ENCODE data around the gene LMNA.
"Not testable (repeated sequence)": the region's sequence is repeated elsewhere in the genome, so short reads cannot be mapped to it uniquely, and the experiment has no call there.

The LMNA gene

DNA sequence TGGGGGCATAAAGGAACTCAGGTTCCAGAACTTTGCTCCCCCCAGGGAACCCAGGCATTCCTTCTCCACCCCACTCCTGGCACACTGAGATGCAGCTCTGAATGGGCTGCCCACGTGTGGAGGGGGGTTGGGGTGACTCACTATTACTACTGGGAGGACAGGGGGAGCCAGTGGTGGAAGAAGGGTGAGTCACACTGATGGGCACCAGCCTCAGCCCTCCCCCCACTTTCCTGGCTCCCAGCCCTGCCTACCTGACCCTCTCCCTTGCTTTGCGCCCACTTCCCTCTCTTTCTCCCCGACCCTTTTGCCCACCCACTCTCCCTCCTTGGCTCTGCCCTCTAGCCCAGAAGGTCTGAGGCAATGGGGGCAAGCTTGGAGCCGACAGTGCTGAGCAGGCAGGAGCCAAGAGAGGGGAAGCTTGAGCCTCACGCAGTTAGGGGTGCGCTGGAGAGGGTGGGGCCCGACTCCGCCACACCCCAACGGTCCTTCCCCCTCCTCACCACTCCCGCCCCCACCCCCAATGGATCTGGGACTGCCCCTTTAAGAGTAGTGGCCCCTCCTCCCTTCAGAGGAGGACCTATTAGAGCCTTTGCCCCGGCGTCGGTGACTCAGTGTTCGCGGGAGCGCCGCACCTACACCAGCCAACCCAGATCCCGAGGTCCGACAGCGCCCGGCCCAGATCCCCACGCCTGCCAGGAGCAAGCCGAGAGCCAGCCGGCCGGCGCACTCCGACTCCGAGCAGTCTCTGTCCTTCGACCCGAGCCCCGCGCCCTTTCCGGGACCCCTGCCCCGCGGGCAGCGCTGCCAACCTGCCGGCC lies at the start of gene LMNA:
TSS of gene LMNA (plus strand) at position 611 of the 818 bp plus-strand sequence. CDS start 208 bp downstream, outside the sequence.
- peak within 1 kb of the TSS; percentile 92 to 99 for H3K4me3 ChIP-seq (ENCODE audit: low read depth in 1 of 2, low read length in 2 of 2)
- peaks cover 0 to 24% of the 10 kb centered on the region in 2 donors for H3K36me3 ChIP-seq (ENCODE audit: control insufficient read depth in 1 of 2, insufficient read depth in 2 of 2, low read length in 2 of 2)
- peaks cover 5 to 30% of the 10 kb centered on the region in 2 donors for H3K4me1 ChIP-seq (ENCODE audit: control insufficient read depth in 1 of 2, insufficient read depth in 2 of 2, low read length in 2 of 2)
- peak within 1 kb of the TSS; percentile 98 for H3K27ac ChIP-seq (ENCODE audit: low read length)
- H3K9me3 ChIP-seq (ENCODE audit: control insufficient read depth in 1 of 2, low read length in 2 of 2): no peaks in the 10 kb centered on the region
- H3K27me3 ChIP-seq (ENCODE audit: low read depth, low read length): no peaks in the 10 kb centered on the region

GRCh38 chr1:156065212-156065611 lies 49.3 kb upstream of the LMNA start:
- Histone ChIP-seq H3K4me1 (ENCODE audit: control insufficient read depth in 1 of 2, insufficient read depth in 2 of 2, low read length in 2 of 2) (no peaks in the 10 kb centered on the region), H3K27me3 (ENCODE audit: low read depth, low read length) (no peaks in the 10 kb centered on the region), H3K9me3 (ENCODE audit: control insufficient read depth in 1 of 2, low read length in 2 of 2) (no peaks in the 10 kb centered on the region), H3K27ac (ENCODE audit: low read length) (no peak overlapping the region), H3K36me3 (ENCODE audit: control insufficient read depth in 1 of 2, insufficient read depth in 2 of 2, low read length in 2 of 2) (no peaks in the 10 kb centered on the region), H3K4me3 (ENCODE audit: low read depth in 1 of 2, low read length in 2 of 2) (no peak overlapping the region)

DNA sequence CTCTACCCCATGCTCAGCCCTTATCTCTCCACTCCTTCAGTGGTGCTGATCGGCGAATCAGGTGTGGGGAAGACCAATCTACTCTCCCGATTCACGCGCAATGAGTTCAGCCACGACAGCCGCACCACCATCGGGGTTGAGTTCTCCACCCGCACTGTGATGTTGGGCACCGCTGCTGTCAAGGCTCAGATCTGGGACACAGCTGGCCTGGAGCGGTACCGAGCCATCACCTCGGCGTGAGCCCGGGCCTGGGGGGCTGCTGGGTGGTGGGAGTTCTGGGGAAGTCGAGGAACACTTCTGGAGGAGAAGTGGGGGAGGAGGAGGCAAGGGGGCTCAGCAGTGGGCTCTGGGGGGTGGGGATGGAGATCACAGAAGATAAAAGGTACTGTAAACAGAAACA lies 48.6 kb upstream of the LMNA start:
- Histone ChIP-seq H3K27me3 (ENCODE audit: low read depth, low read length) (no peaks in the 10 kb centered on the region), H3K4me3 (ENCODE audit: low read depth in 1 of 2, low read length in 2 of 2) (no peak overlapping the region), H3K27ac (ENCODE audit: low read length) (no peak overlapping the region), H3K9me3 (ENCODE audit: control insufficient read depth in 1 of 2, low read length in 2 of 2) (no peaks in the 10 kb centered on the region), H3K36me3 (ENCODE audit: control insufficient read depth in 1 of 2, insufficient read depth in 2 of 2, low read length in 2 of 2) (no peaks in the 10 kb centered on the region), H3K4me1 (ENCODE audit: control insufficient read depth in 1 of 2, insufficient read depth in 2 of 2, low read length in 2 of 2) (no peaks in the 10 kb centered on the region)

DNA sequence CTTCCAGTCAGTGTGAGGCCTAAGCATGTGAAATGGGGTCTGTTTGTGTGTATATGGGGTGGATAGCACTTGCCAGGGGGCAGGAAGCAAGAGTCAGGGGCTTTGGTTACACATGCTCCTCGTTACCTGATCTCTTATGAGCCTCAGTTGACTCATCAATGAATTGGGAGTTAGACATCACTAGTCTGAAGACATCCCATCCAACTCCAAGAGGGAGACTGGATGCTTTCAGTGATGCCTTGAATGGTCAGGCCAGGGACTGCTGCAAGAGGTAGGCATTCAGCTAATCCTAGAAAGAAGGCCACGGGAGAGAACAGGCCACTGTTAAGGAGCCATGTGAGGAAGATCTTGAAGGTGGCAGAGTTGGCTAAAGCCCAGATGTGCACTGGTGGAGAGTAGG lies 47.2 kb upstream of the LMNA start:
- Histone ChIP-seq H3K4me1 (ENCODE audit: control insufficient read depth in 1 of 2, insufficient read depth in 2 of 2, low read length in 2 of 2) (no peaks in the 10 kb centered on the region), H3K27ac (ENCODE audit: low read length) (no peak overlapping the region), H3K9me3 (ENCODE audit: control insufficient read depth in 1 of 2, low read length in 2 of 2) (no peaks in the 10 kb centered on the region), H3K27me3 (ENCODE audit: low read depth, low read length) (no peaks in the 10 kb centered on the region), H3K4me3 (ENCODE audit: low read depth in 1 of 2, low read length in 2 of 2) (no peak overlapping the region), H3K36me3 (ENCODE audit: control insufficient read depth in 1 of 2, insufficient read depth in 2 of 2, low read length in 2 of 2) (no peaks in the 10 kb centered on the region)

GRCh38 chr1:156069490-156070455 lies 44.7 kb upstream of the LMNA start:
- Histone ChIP-seq H3K27ac (ENCODE audit: low read length) (no peak overlapping the region), H3K4me3 (ENCODE audit: low read depth in 1 of 2, low read length in 2 of 2) (no peak overlapping the region), H3K36me3 (ENCODE audit: control insufficient read depth in 1 of 2, insufficient read depth in 2 of 2, low read length in 2 of 2) (no peaks in the 10 kb centered on the region), H3K27me3 (ENCODE audit: low read depth, low read length) (no peaks in the 10 kb centered on the region), H3K9me3 (ENCODE audit: control insufficient read depth in 1 of 2, low read length in 2 of 2) (no peaks in the 10 kb centered on the region), H3K4me1 (ENCODE audit: control insufficient read depth in 1 of 2, insufficient read depth in 2 of 2, low read length in 2 of 2) (no peaks in the 10 kb centered on the region)

DNA sequence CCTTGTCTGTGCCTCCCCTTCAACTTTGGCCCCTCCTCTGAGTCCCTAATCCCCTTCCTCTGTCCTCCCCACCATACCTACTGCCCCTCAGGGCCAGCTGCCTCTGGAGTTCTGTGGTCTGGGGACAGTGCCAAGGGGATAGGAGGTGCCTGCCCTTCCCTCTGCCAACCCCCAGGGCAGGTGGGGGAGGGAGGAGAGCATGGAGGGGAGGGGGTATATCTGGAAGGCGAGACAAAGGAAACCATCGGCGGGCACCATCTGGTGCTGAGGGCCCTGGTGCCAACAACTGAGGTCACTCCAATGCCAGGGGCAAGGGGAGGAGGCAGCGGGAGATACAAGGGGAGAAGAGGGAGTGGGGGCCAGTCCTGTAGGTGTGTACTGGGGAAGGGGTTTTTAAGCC lies 44.0 kb upstream of the LMNA start:
- H3K27ac ChIP-seq (ENCODE audit: low read length): no peak overlapping the region

GRCh38 chr1:156071332-156071816 lies 43.1 kb upstream of the LMNA start:
- H3K9me3 ChIP-seq (ENCODE audit: control insufficient read depth in 1 of 2, low read length in 2 of 2); H3K36me3 ChIP-seq (ENCODE audit: control insufficient read depth in 1 of 2, insufficient read depth in 2 of 2, low read length in 2 of 2); H3K27me3 ChIP-seq (ENCODE audit: low read depth, low read length); H3K27ac ChIP-seq (ENCODE audit: low read length); H3K4me1 ChIP-seq (ENCODE audit: control insufficient read depth in 1 of 2, insufficient read depth in 2 of 2, low read length in 2 of 2); H3K4me3 ChIP-seq (ENCODE audit: low read depth in 1 of 2, low read length in 2 of 2): not testable (repeated sequence)

More for the DNA sequence above, 44.0 kb upstream of the LMNA start:
- no peaks in the 10 kb centered on the region for H3K27me3 ChIP-seq (ENCODE audit: low read depth, low read length)
- no peak overlapping the region for H3K4me3 ChIP-seq (ENCODE audit: low read depth in 1 of 2, low read length in 2 of 2)
- no peaks in the 10 kb centered on the region for H3K9me3 ChIP-seq (ENCODE audit: control insufficient read depth in 1 of 2, low read length in 2 of 2)
- H3K4me1 ChIP-seq (ENCODE audit: control insufficient read depth in 1 of 2, insufficient read depth in 2 of 2, low read length in 2 of 2): no peaks in the 10 kb centered on the region
- no peaks in the 10 kb centered on the region for H3K36me3 ChIP-seq (ENCODE audit: control insufficient read depth in 1 of 2, insufficient read depth in 2 of 2, low read length in 2 of 2)

DNA sequence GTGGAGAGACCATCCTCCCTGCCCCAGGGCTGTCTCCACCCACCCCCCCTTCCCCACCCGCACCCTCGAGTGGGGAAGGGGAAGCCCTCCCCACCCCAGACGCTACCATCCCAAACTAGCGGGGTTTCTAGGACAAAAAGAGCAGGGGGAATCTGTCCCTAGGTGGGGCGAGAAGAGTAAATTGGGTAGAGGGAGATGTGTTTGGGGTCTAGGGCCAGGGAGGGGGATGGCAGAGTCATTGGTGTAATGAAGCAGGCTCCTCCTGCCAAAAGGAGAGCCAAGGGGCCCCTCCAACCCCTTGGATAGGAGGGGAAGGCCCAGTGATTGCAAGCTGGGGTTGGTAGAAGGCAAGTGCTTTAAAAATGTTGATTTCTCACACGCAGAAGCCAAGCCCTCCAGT lies 42.3 kb upstream of the LMNA start:
- Histone ChIP-seq H3K4me1 (ENCODE audit: control insufficient read depth in 1 of 2, insufficient read depth in 2 of 2, low read length in 2 of 2) (no peaks in the 10 kb centered on the region), H3K36me3 (ENCODE audit: control insufficient read depth in 1 of 2, insufficient read depth in 2 of 2, low read length in 2 of 2) (no peaks in the 10 kb centered on the region), H3K4me3 (ENCODE audit: low read depth in 1 of 2, low read length in 2 of 2) (no peak overlapping the region)

DNA sequence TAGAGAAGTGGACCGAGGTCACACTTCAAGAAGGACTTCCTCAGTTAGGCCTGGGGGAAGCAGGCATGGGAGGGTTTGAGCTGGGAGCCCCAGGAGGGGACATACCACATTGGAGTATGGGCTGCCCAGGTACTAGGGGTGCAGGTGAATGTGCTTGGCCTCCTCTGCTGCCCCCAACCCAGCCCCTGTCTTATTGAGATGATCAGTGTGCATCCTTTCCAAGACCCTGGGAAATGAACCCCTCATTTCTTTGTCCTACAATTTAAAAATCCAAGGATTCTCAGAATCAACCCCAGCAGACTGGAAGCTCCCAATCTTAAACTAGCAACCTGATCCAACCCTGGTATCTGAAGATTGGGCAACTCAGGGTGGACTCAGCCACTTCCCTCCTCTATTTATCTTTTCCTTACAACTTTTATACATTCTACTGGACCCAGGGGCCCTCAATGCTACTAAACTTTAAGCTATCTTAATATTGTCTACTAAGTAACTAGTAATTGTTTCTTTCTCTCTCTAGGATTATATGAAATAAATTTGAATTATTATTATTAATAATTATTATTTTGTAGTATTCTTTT lies 41.3 kb upstream of the LMNA start:
- H3K27ac ChIP-seq (ENCODE audit: low read length): no peak overlapping the region
- H3K27me3 ChIP-seq (ENCODE audit: low read depth, low read length): no peaks in the 10 kb centered on the region
- no peak overlapping the region for H3K4me3 ChIP-seq (ENCODE audit: low read depth in 1 of 2, low read length in 2 of 2)
- no peaks in the 10 kb centered on the region for H3K4me1 ChIP-seq (ENCODE audit: control insufficient read depth in 1 of 2, insufficient read depth in 2 of 2, low read length in 2 of 2)
- no peaks in the 10 kb centered on the region for H3K36me3 ChIP-seq (ENCODE audit: control insufficient read depth in 1 of 2, insufficient read depth in 2 of 2, low read length in 2 of 2)
- no peaks in the 10 kb centered on the region for H3K9me3 ChIP-seq (ENCODE audit: control insufficient read depth in 1 of 2, low read length in 2 of 2)

More for the DNA sequence above, 42.3 kb upstream of the LMNA start:
- no peaks in the 10 kb centered on the region for H3K27me3 ChIP-seq (ENCODE audit: low read depth, low read length)
- no peaks in the 10 kb centered on the region for H3K9me3 ChIP-seq (ENCODE audit: control insufficient read depth in 1 of 2, low read length in 2 of 2)
- no peak overlapping the region for H3K27ac ChIP-seq (ENCODE audit: low read length)

- H3K27ac ChIP-seq (ENCODE audit: low read length): no peak overlapping the region
- no peaks in the 10 kb centered on the region for H3K36me3 ChIP-seq (ENCODE audit: control insufficient read depth in 1 of 2, insufficient read depth in 2 of 2, low read length in 2 of 2)
- H3K4me3 ChIP-seq (ENCODE audit: low read depth in 1 of 2, low read length in 2 of 2): no peak overlapping the region
- H3K27me3 ChIP-seq (ENCODE audit: low read depth, low read length): no peaks in the 10 kb centered on the region
- no peaks in the 10 kb centered on the region for H3K4me1 ChIP-seq (ENCODE audit: control insufficient read depth in 1 of 2, insufficient read depth in 2 of 2, low read length in 2 of 2)
- no peaks in the 10 kb centered on the region for H3K9me3 ChIP-seq (ENCODE audit: control insufficient read depth in 1 of 2, low read length in 2 of 2)
Measured at GRCh38 chr1:156073740-156074139, 40.8 kb upstream of the LMNA start.

- Histone ChIP-seq H3K27ac (ENCODE audit: low read length) (no peak overlapping the region), H3K9me3 (ENCODE audit: control insufficient read depth in 1 of 2, low read length in 2 of 2) (no peaks in the 10 kb centered on the region), H3K4me1 (ENCODE audit: control insufficient read depth in 1 of 2, insufficient read depth in 2 of 2, low read length in 2 of 2) (no peaks in the 10 kb centered on the region), H3K27me3 (ENCODE audit: low read depth, low read length) (no peaks in the 10 kb centered on the region), H3K36me3 (ENCODE audit: control insufficient read depth in 1 of 2, insufficient read depth in 2 of 2, low read length in 2 of 2) (no peaks in the 10 kb centered on the region), H3K4me3 (ENCODE audit: low read depth in 1 of 2, low read length in 2 of 2) (no peak overlapping the region)
Measured at GRCh38 chr1:156074661-156075060, 39.9 kb upstream of the LMNA start.
